Measurements from ENCODE around the gene ARHGEF17. TPM values are rescaled to one million over a fixed set of nuclear protein-coding genes. Genes with fewer than 3 reads are reported as not detected.
A peak's percentile ranks its signal among the peaks of the same experiment; 100 is the strongest.

Gene ARHGEF17
- total RNA-seq, 2 donors from 2014 or later: 0.95 TPM; not detected in 1

GRCh38 chr11:73379189-73379880 lies 71.3 kb downstream of the ARHGEF17 start:
- no peak for DNase-seq (ENCODE audit: low spot score)
- peak overlapping the region in 1 of 2 donors; percentile 89 for H3K27ac Mint-ChIP-seq
- no peak overlapping the region for H3K4me3 Mint-ChIP-seq

GRCh38 chr11:73380331-73380730 lies 72.3 kb downstream of the ARHGEF17 start:
- no peak for DNase-seq (ENCODE audit: low spot score)
- Mint-ChIP-seq H3K9me3 (no peaks in the 10 kb centered on the region), H3K36me3 (peaks cover 5% of the 10 kb centered on the region), H3K27ac (no peak overlapping the region), H3K4me1 (ENCODE audit: low read depth in 2 of 2) (peaks cover 33 to 55% of the 10 kb centered on the region in 2 donors), H3K27me3 (no peaks in the 10 kb centered on the region), H3K4me3 (no peak overlapping the region)
- ATAC-seq: no peak

More at GRCh38 chr11:73379189-73379880, 71.3 kb downstream of the ARHGEF17 start:
- peaks cover 27 to 48% of the 10 kb centered on the region in 2 donors for H3K4me1 Mint-ChIP-seq (ENCODE audit: low read depth in 2 of 2)
- H3K9me3 Mint-ChIP-seq: no peaks in the 10 kb centered on the region
- ATAC-seq: no peak
- peaks cover 5% of the 10 kb centered on the region for H3K36me3 Mint-ChIP-seq
- no peaks in the 10 kb centered on the region for H3K27me3 Mint-ChIP-seq

DNA sequence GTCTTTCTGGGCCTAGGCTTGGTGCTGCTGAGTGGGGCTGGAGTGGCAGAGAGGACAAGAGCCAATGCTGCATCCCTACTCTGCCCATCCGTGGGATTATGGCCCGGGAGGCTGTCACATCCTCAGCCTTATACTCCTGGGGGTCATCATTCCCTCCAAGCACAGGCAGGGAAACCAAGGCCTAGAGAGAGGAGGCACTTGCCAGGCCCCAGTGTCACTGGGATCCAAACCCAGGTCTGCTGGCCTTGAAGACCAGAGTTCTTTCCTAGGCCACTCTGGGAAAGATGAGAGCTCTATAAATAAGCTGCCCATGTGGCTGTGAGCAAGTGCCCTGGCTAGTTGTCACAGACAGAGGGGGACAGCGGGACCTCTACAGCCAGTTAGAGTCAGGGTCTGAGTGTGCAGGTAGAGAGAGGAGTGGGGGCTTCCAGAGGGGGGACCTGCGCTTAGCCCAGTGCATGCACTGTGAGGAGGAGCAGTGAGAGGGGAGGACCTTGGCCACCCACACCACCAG lies 72.9 kb downstream of the ARHGEF17 start:
- peaks cover 5% of the 10 kb centered on the region for H3K36me3 Mint-ChIP-seq
- H3K27me3 Mint-ChIP-seq: no peaks in the 10 kb centered on the region
- ATAC-seq: no peak
- no peak overlapping the region for H3K4me3 Mint-ChIP-seq
- H3K4me1 Mint-ChIP-seq (ENCODE audit: low read depth in 2 of 2): peaks cover 34 to 55% of the 10 kb centered on the region in 2 donors
- no peak overlapping the region for H3K27ac Mint-ChIP-seq
- H3K9me3 Mint-ChIP-seq: no peaks in the 10 kb centered on the region
- no peak for DNase-seq (ENCODE audit: low spot score)

DNA sequence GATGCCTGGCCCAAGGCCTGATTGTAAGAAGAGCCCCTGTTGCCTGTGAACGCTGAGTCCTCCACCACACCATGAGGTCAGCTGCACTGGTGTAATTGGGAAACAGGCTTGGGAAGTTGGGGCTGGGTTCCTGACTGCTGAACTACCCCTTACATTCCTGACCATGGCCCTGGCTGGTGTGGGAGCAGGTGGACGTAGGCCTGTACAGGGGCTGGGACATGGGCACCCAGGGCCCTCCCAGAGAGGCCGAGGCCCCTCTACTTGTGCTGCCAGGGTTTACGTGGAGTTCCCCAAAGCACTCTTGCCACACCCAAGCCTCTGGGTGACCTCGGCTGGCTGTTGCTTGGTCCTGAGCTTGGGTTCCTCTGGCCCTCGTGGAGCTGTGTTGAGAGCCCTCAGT lies 73.5 kb downstream of the ARHGEF17 start:
- Mint-ChIP-seq H3K4me3 (no peak overlapping the region), H3K27me3 (no peaks in the 10 kb centered on the region), H3K9me3 (no peaks in the 10 kb centered on the region), H3K36me3 (peaks cover 5% of the 10 kb centered on the region), H3K27ac (no peak overlapping the region), H3K4me1 (ENCODE audit: low read depth in 2 of 2) (peaks cover 34 to 60% of the 10 kb centered on the region in 2 donors)
- ATAC-seq: no peak
- DNase-seq (ENCODE audit: low spot score): no peak

DNA sequence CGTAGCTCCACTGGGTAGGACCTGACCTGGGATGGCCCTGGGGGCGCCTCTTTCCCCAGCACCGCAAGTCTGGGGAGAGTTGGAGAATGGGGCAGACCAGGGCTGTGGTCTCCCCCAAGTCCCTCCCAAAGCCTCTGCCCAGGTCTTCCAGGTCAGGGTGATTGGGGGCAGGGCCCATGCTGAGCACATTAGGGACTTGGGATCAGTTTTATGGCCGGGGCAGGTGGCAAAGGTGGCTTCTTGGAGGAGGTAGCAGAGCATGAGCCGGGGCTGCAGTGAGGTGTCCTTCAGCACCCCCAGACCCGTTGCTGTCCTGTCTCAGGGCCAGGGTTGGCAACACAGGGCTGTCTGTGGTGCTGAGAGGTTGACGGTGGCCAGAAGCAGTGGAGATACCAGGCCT lies 74.1 kb downstream of the ARHGEF17 start:
- Mint-ChIP-seq H3K4me1 (ENCODE audit: low read depth in 2 of 2) (peaks cover 29 to 58% of the 10 kb centered on the region in 2 donors), H3K4me3 (no peak overlapping the region), H3K27me3 (no peaks in the 10 kb centered on the region), H3K9me3 (no peaks in the 10 kb centered on the region), H3K27ac (no peak overlapping the region), H3K36me3 (peaks cover under 1% of the 10 kb centered on the region)
- DNase-seq (ENCODE audit: low spot score) (no peak), ATAC-seq (no peak)

- no peak for ATAC-seq
- Mint-ChIP-seq H3K4me3 (no peak overlapping the region), H3K4me1 (ENCODE audit: low read depth in 2 of 2) (peaks cover 28 to 56% of the 10 kb centered on the region in 2 donors), H3K36me3 (no peaks in the 10 kb centered on the region), H3K9me3 (no peaks in the 10 kb centered on the region), H3K27me3 (no peaks in the 10 kb centered on the region), H3K27ac (no peak overlapping the region)
- DNase-seq (ENCODE audit: low spot score): no peak
Measured at GRCh38 chr11:73382747-73383146, 74.7 kb downstream of the ARHGEF17 start.

GRCh38 chr11:73383249-73384124 lies 75.4 kb downstream of the ARHGEF17 start:
- ATAC-seq (no peak), DNase-seq (ENCODE audit: low spot score) (no peak)
- Mint-ChIP-seq H3K4me1 (ENCODE audit: low read depth in 2 of 2) (peaks cover 27 to 56% of the 10 kb centered on the region in 2 donors), H3K9me3 (no peaks in the 10 kb centered on the region), H3K36me3 (no peaks in the 10 kb centered on the region), H3K27ac (peak overlapping the region in 1 of 2 donors; percentile 70), H3K27me3 (no peaks in the 10 kb centered on the region), H3K4me3 (no peak overlapping the region)

GRCh38 chr11:73384125-73384441 lies 76.0 kb downstream of the ARHGEF17 start:
- no peak for ATAC-seq
- DNase-seq (ENCODE audit: low spot score): no peak
- H3K9me3 Mint-ChIP-seq: no peaks in the 10 kb centered on the region
- H3K36me3 Mint-ChIP-seq: no peaks in the 10 kb centered on the region
- peak overlapping the region in 1 of 2 donors; percentile 70 for H3K27ac Mint-ChIP-seq
- peaks cover 21 to 53% of the 10 kb centered on the region in 2 donors for H3K4me1 Mint-ChIP-seq (ENCODE audit: low read depth in 2 of 2)
- H3K27me3 Mint-ChIP-seq: no peaks in the 10 kb centered on the region
- H3K4me3 Mint-ChIP-seq: no peak overlapping the region

DNA sequence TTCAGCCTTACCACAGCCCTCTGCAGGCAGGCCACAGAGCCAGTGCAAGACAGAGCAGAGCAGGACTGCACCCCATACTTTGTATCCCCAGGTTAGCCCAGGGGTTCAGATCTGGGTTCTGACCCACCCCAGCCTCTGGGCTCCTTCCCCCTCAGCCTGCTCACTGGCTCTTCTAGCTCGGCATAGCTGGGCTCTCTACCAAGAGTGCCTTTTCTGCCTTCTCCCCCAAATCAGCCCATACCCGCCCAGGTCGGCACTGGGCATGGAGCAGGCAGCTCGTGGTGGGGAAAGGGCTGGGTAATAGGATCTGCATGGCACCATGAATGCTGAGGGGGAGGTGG lies 76.4 kb downstream of the ARHGEF17 start:
- H3K4me3 Mint-ChIP-seq: peak overlapping the region; percentile 8
- H3K4me1 Mint-ChIP-seq (ENCODE audit: low read depth in 2 of 2): peaks cover 20 to 53% of the 10 kb centered on the region in 2 donors
- H3K9me3 Mint-ChIP-seq: no peaks in the 10 kb centered on the region
- no peak for DNase-seq (ENCODE audit: low spot score)
- no peaks in the 10 kb centered on the region for H3K36me3 Mint-ChIP-seq
- H3K27ac Mint-ChIP-seq: peak overlapping the region; percentile 54 to 70
- ATAC-seq: no peak
- H3K27me3 Mint-ChIP-seq: no peaks in the 10 kb centered on the region

- Mint-ChIP-seq H3K27me3 (no peaks in the 10 kb centered on the region), H3K4me3 (peak overlapping the region; percentile 30), H3K36me3 (no peaks in the 10 kb centered on the region), H3K4me1 (ENCODE audit: low read depth in 2 of 2) (peaks cover 26 to 52% of the 10 kb centered on the region in 2 donors), H3K9me3 (no peaks in the 10 kb centered on the region), H3K27ac (peak overlapping the region; percentile 54 to 70)
- ATAC-seq (peak; percentile 8 to 66), DNase-seq (ENCODE audit: low spot score) (no peak)
Measured at GRCh38 chr11:73384872-73385689, 77.0 kb downstream of the ARHGEF17 start.

- no peaks in the 10 kb centered on the region for H3K9me3 Mint-ChIP-seq
- H3K27me3 Mint-ChIP-seq: no peaks in the 10 kb centered on the region
- ATAC-seq: no peak
- peaks cover 26 to 48% of the 10 kb centered on the region in 2 donors for H3K4me1 Mint-ChIP-seq (ENCODE audit: low read depth in 2 of 2)
- no peak for DNase-seq (ENCODE audit: low spot score)
- H3K4me3 Mint-ChIP-seq: no peak overlapping the region
- H3K27ac Mint-ChIP-seq: peak overlapping the region; percentile 54 to 70
- no peaks in the 10 kb centered on the region for H3K36me3 Mint-ChIP-seq
Measured at GRCh38 chr11:73386016-73386415, 77.9 kb downstream of the ARHGEF17 start.

GRCh38 chr11:73386546-73386945 lies 78.5 kb downstream of the ARHGEF17 start:
- ATAC-seq: no peak
- Mint-ChIP-seq H3K27ac (peak overlapping the region; percentile 54 to 70), H3K9me3 (no peaks in the 10 kb centered on the region), H3K4me3 (no peak overlapping the region), H3K27me3 (no peaks in the 10 kb centered on the region), H3K4me1 (ENCODE audit: low read depth in 2 of 2) (peaks cover 26 to 46% of the 10 kb centered on the region in 2 donors), H3K36me3 (no peaks in the 10 kb centered on the region)
- DNase-seq (ENCODE audit: low spot score): no peak

DNA sequence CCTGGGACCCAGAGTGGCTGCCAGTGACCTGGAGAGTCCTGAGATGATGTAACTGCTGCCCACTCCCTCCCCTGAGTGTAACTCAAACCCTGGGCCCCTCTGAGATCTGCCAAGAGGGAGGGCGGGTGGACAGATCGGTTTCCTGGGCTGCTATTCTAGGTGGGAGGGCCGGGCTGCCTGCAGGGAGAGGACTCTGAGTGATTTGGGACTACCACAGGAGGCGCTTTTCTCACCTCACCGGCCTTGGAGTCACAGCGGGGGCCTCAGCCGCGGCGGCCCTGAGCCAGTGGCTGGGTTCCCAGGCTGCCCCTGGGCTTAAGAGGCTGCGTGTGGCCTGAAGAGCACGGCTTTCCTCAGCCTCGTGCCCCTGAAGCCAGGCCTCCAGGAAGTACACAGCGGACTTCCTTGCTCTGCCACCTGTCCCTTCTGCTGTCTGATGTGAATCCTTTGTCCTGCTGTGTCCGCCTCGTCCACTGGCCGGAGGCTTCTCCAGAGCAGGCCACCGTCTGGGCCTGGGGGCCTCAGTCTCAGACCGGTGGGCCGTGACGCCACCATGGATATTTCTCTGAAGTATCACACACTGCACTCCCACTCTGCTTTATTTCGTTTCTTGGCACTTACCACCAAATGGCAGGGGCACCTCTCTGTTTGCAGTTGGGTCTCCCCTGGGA lies 79.7 kb downstream of the ARHGEF17 start:
- peak overlapping the region; percentile 48 to 55 for H3K27ac Mint-ChIP-seq
- no peaks in the 10 kb centered on the region for H3K9me3 Mint-ChIP-seq
- H3K4me1 Mint-ChIP-seq (ENCODE audit: low read depth in 2 of 2): peaks cover 26 to 49% of the 10 kb centered on the region in 2 donors
- H3K36me3 Mint-ChIP-seq: no peaks in the 10 kb centered on the region
- H3K4me3 Mint-ChIP-seq: no peak overlapping the region
- no peak for DNase-seq (ENCODE audit: low spot score)
- H3K27me3 Mint-ChIP-seq: no peaks in the 10 kb centered on the region
- no peak for ATAC-seq

Measured in natural killer cell treated with Interleukin-12 subunit alpha and Interleukin-12 subunit beta and Interleukin-15 and Interleukin-18, amount 100 ng/mL, for 72 hours (primary cell).